K562 (cell line): ENCODE data around the gene SPATA16. TPM values are rescaled to one million over a fixed set of nuclear protein-coding genes. Genes with fewer than 3 reads are reported as not detected.

Source experiments
- AFF4 ChIP-seq: sonication (generic); formaldehyde crosslinking; IDR thresholded peaks from 2 replicates; pipeline ENCODE4 v1.8.0; 2023; ENCODE audit warnings: mild to moderate bottlenecking, missing genetic modification reagents
- CC2D1A ChIP-seq: fragments of 450-650 bp; IDR thresholded peaks from 2 replicates; pipeline ENCODE4 v1.6.1; 2017; ENCODE audit warnings: mild to moderate bottlenecking
- E2F8 ChIP-seq: fragments of 450-650 bp; IDR thresholded peaks from 2 replicates; pipeline ENCODE4 v1.7.1; 2018; ENCODE audit warnings: mild to moderate bottlenecking, low read depth; ENCODE audit not compliant: partially characterized antibody
- FOSL1 ChIP-seq: fragments of 200-800 bp; sonication (Bioruptor generic); conservative IDR thresholded peaks from 2 replicates; pipeline ENCODE4 v1.6.1; 2016; ENCODE audit warnings: missing genetic modification characterization, missing compliant biosample characterization
- ID3 ChIP-seq, 2 experiments: fragments of 250-450 bp in 1 of 2; fragments of 450-650 bp in 1 of 2; sonication (Bioruptor Pico) in 1 of 2; IDR thresholded peaks; 2 replicates each; pipeline versions ENCODE4 v1.6.1 to v1.8.0; 2016 to 2021; ENCODE audit warnings: mild to moderate bottlenecking in 2 of 2, moderate library complexity in 2 of 2, missing compliant biosample characterization in 1 of 2, missing genetic modification characterization in 1 of 2
- MGA ChIP-seq: fragments of 450-650 bp; IDR thresholded peaks from 2 replicates; pipeline ENCODE4 v1.6.1; 2016; ENCODE audit warnings: mild to moderate bottlenecking, moderate library complexity
- SETDB1 ChIP-seq: IDR thresholded peaks from one replicate; pipeline ENCODE4 v1.6.1; 2012; ENCODE audit warnings: low read length, control low read depth, inconsistent platforms
- ZBED1 ChIP-seq: IDR thresholded peaks from 2 replicates; pipeline ENCODE4 v1.6.1; 2014
- ZNF165 ChIP-seq: fragments of 250-450 bp; sonication (Bioruptor Pico); IDR thresholded peaks from 2 replicates; pipeline ENCODE4 v1.4.0; 2020; ENCODE audit warnings: borderline replicate concordance
- polyA plus RNA-seq, 8 experiments: library from polyadenylated mRNA; depleted of rRNA in 4 of 8; stranded (reverse) in 5 of 8; unstranded in 3 of 8; fragments of >200 nt; fragmentation: Nextera tagmentation in 2 of 8; fragmentation: Illumina TruSeq in 1 of 8; extraction: Ambion mirVana in 2 of 8; extraction: Trizol in 1 of 8; gene quantifications; 2 replicates each; pipeline versions ENCODE4 v1.2.1 to v1.2.3, GENCODE V29; 2011 to 2014; ENCODE audit warnings: inconsistent platforms in 1 of 8, missing spikeins in 1 of 8
- total RNA-seq, 7 experiments: library from RNA; depleted of rRNA in 6 of 7; stranded (reverse); fragments of >200 nt in 6 of 7; fragmentation: Illumina TruSeq in 2 of 7; extraction: Trizol in 2 of 7; gene quantifications; 2 replicates each; pipeline versions ENCODE4 v1.2.1 to v1.2.3, GENCODE V29; 2011 to 2021; ENCODE audit warnings: low replicate concordance in 1 of 7

The SPATA16 gene
- total and polyA plus RNA-seq, 9 of the 15 experiments (the other 6 are each of a cell fraction or from before 2014, with no cell fraction given): not detected

GRCh38 chr3:172846103-172846561, 294.9 kb downstream of the SPATA16 start (continued):
- TF ChIP-seq MGA (peak; percentile 29; the same call in 1 of the 2 replicates), CC2D1A (peak; percentile 55; the same call in 1 of the 2 replicates), ZBED1 (no peak), AFF4 (no peak), ZNF165 (CRISPR knock-in tag) (peak; percentile 71; the same call in 1 of the 2 replicates), FOSL1 (no peak), E2F8 (no peak), SETDB1 (no peak), ID3 (CRISPR knock-in tag; IDR thresholded peaks at IDR 0.05) (no peak), ID3 (tag; IDR thresholded peaks at IDR 0.05) (peak; percentile 33; the same call in 1 of the 2 replicates)
